Erythroblast (primary cell): ENCODE results near the gene PRKAR1B.

Source experiments
- GATA1 ChIP-seq: IDR thresholded peaks from 2 replicates; pipeline ENCODE4 v1.6.1; 2011; ENCODE audit warnings: low read depth, mild to moderate bottlenecking, control low read depth, low read length, moderate library complexity
- POLR2A ChIP-seq: IDR thresholded peaks from 2 replicates; pipeline ENCODE4 v1.6.1; 2011; ENCODE audit warnings: mild to moderate bottlenecking, low read length

- TF ChIP-seq POLR2A (no peak), GATA1 (no peak)
Observed at GRCh38 chr7:549066-549890, 177.8 kb downstream of the PRKAR1B start.
